SJCRH30 (cell line): ENCODE measurements around the gene ZNF136. TPM values are rescaled to one million over a fixed set of nuclear protein-coding genes. Genes with fewer than 3 reads are reported as not detected.

Experiments
- DNase-seq, 2 experiments: peaks; one replicate each; pipeline ENCODE4 v3.0.0-alpha.2; 2015 to 2020
- H3K27ac ChIP-seq: fragments of 250-450 bp; sonication (Bioruptor Pico); 2 replicates; pipeline ENCODE4 v1.5.1; 2020; ENCODE audit warnings: mild to moderate bottlenecking, moderate library complexity
- H3K27me3 ChIP-seq: fragments of 250-450 bp; sonication (Bioruptor Pico); 2 replicates; pipeline ENCODE4 v1.5.1; 2020; ENCODE audit warnings: mild to moderate bottlenecking, moderate library complexity
- H3K36me3 ChIP-seq: fragments of 250-450 bp; sonication (Bioruptor Pico); 2 replicates; pipeline ENCODE4 v1.5.1; 2020; ENCODE audit warnings: mild to moderate bottlenecking, moderate library complexity
- H3K4me1 ChIP-seq: fragments of 250-450 bp; sonication (Bioruptor Pico); 2 replicates; pipeline ENCODE4 v1.5.1; 2020; ENCODE audit warnings: mild to moderate bottlenecking, moderate library complexity
- H3K4me3 ChIP-seq: fragments of 250-450 bp; sonication (Bioruptor Pico); 2 replicates; pipeline ENCODE4 v1.5.1; 2020; ENCODE audit warnings: mild to moderate bottlenecking, moderate library complexity
- H3K9me3 ChIP-seq: fragments of 250-450 bp; sonication (Bioruptor Pico); replicated peaks from 2 replicates; pipeline ENCODE4 v1.5.1; 2020; ENCODE audit warnings: mild to moderate bottlenecking, moderate library complexity
- total RNA-seq: library from RNA; depleted of rRNA; stranded (reverse); fragments of >200 nt; shearing (Covaris generic); gene quantifications from 2 replicates; pipeline ENCODE4 v1.2.3, GENCODE V29; 2014; rRNA removed

Gene ZNF136
- total RNA-seq, 1 experiment from 2014 or later, result 21.7 TPM

DNA sequence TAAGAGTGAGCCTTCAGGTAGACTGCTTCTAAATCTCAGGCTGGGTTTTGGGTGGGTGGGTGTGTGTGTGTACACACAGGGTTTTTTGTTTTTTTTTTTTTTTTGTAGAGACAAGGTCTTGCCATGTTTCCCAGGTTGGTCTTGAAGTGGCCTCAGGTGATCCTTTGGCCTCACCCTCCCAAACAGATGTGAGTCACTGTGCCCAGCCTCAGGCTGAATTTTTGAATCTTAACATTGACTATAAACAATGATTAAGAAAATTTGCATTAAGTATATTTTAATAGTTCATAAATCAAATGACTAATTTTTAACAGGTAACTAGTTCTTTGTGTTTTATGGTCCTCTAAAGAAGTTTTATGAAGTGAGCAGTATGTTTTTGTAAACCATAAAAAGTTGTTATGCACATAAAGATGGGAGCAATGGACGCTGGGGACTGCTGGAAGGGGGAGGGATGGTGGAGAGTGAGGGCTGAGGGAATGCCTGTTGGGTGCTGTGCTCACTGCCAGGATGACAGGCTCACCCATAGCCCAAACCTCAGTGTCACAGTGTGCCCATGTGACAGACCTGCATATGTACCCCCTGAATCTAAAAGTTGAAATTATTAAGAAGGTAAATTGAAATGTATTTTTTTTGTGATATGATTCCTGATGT is 60.2 kb downstream of the ZNF136 start:
- no peaks in the 10 kb centered on the region for H3K36me3 ChIP-seq
- DNase-seq, result no peak
- H3K27ac ChIP-seq, result no peak overlapping the region
- no peaks in the 10 kb centered on the region for H3K4me1 ChIP-seq
- no peak overlapping the region for H3K4me3 ChIP-seq
- no peaks in the 10 kb centered on the region for H3K27me3 ChIP-seq
- no peaks in the 10 kb centered on the region; the same call in none of the 2 replicates for H3K9me3 ChIP-seq

DNA sequence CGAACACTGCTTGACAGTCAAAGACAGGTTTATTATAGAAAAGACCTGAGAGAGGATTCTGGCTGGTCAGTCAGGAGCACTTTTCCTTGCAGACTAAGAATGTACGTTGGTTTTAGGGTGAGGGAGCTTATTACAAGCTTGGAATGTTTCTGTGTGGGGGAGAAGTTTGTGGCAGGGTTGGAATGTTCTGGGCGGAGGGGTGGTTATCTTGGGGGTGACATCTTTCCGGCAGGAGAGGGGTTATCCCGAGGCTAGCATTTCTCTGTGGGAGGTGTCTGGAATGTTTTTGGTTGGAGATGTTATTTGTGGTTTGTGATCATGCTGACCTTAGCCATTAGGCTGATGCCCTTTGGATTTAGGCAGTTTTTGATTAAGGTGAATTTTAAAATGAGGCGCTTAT is 61.8 kb downstream of the ZNF136 start:
- Histone ChIP-seq H3K27me3 (no peaks in the 10 kb centered on the region), H3K4me1 (no peaks in the 10 kb centered on the region), H3K36me3 (no peaks in the 10 kb centered on the region), H3K4me3 (no peak overlapping the region), H3K27ac (no peak overlapping the region), H3K9me3 (peaks cover 2% of the 10 kb centered on the region; the same call in 1 of the 2 replicates)
- no peak for DNase-seq

DNA sequence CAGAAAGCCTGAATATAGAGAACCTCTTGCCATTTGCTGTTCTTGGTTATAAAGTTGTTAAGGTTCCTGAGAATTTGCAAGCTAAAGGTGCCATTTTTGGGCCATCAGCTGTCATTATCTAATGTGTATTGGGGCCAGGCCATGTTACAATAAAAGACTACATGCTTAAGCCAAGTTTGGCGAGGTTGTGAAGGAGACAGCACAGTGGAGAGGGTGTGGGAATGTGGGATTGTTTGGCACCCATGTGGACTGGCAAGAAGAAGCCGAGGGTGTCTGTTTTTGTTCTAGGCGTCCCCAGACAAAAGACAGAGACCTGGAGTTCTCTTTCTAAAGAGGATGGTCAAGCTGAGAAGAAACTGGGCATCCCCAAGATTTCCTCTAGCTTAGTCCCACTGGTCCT is 67.1 kb downstream of the ZNF136 start:
- no peak for DNase-seq
- Histone ChIP-seq H3K27me3 (no peaks in the 10 kb centered on the region), H3K36me3 (no peaks in the 10 kb centered on the region), H3K9me3 (peaks cover 5% of the 10 kb centered on the region; the same call in 1 of the 2 replicates), H3K4me1 (no peaks in the 10 kb centered on the region), H3K4me3 (no peak overlapping the region), H3K27ac (no peak overlapping the region)

DNA sequence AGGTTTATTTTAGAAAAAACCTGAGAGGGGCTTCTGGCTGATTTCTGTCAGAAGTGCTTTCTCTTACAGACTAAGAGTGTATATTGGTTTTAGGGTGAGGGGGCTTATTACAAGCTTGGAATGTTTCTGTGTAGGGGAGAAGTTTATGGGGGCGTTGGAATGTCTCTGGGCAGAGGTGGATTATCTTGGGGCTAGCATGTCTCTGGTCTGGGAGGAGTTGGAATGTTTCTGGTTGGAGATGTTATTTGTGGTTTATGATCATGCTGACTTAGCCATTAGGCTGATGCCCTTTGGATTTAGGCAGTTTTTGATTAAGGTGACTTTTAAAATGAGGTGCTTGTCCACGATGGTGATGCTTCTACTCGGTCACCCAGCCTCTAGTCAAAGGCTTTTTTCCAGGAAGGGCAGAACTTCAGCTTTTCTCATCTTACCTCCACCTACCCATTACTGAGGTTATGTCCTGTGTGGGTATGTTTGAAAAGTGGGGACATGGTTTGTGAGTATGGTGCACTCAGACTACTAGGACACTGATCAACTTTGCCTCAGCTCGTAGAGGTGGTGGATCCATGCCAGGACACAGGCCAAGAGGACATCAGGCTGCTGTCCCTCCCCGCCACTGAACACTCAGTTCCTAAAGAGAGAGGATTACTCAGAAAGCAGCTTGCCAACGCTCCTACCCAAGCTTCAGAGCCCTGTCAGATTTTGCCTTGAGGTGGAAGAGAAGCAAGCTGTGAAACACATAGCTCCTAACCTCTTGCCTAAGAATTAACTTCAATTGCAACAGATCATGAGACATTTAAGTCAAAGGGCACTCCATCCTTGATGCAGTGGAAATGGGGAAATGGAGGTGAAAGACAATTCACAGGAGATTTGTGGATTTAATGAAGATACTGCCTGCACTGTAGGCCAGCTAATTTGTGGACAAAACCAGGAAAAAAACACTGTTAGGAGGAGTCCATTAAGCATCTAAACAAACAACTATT is 68.1 kb downstream of the ZNF136 start:
- H3K27ac ChIP-seq, result no peak overlapping the region
- H3K27me3 ChIP-seq, result no peaks in the 10 kb centered on the region
- H3K36me3 ChIP-seq, result no peaks in the 10 kb centered on the region
- no peak overlapping the region for H3K4me3 ChIP-seq
- peaks cover 5% of the 10 kb centered on the region; the same call in 1 of the 2 replicates for H3K9me3 ChIP-seq
- no peak for DNase-seq
- H3K4me1 ChIP-seq, result no peaks in the 10 kb centered on the region

DNA sequence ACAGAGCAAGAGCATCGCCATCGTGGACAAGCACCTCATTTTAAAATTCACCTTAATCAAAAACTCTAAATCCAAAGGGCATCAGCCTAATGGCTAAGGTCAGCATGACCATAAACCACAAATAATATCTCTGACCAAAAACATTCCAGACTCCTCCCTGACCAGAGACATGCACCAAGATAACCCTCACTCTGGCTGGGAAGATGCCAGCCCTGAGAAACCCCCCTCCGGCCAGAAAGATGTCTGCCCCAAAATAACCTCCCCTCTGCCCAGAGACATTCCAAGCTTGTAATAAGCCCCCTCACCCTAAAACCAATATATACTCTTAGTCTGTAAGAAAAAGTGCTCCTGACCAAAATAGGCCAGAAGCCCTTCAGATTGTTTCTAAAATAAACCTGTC is 70.1 kb downstream of the ZNF136 start:
- H3K4me1 ChIP-seq, result no peaks in the 10 kb centered on the region
- peaks cover 5% of the 10 kb centered on the region; the same call in 1 of the 2 replicates for H3K9me3 ChIP-seq
- H3K27me3 ChIP-seq, result no peaks in the 10 kb centered on the region
- H3K4me3 ChIP-seq, result no peak overlapping the region
- H3K36me3 ChIP-seq, result no peaks in the 10 kb centered on the region; the same call in 1 of the 2 replicates
- no peak for DNase-seq
- no peak overlapping the region for H3K27ac ChIP-seq

DNA sequence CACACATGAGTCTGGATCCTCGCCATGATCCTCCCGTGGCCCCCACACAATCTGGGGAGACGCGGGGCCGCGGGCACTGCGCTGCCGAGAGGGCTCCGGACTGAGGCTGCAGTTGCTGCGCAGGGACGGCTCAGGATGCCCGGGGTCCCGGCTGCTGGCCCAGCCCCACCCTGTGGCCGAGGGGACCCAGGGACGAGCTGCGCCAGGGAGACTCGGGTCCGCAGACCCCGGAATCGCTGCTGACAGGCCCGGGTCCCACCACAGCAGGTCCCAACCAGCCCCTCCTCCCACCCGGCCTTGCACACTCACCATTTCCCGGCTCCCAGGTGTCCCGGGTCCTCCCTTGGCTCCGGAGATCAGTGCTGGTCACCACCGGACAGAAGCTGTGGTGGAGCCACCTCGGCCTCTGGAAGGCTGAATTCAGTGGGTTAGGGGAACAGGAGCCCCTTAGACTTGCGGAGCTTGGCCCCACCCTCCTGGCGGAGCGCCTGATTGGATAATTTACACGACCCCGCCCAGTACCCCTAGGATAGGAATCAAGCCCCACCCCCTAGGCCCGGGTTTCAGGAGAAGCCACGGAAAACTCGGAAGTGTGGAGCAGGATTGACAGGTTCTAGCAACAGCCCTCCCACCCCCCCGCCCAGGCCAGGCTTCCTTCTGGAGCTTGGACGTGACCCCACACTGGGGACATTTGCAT is 74.4 kb downstream of the ZNF136 start:
- Histone ChIP-seq H3K9me3 (no peaks in the 10 kb centered on the region; the same call in 1 of the 2 replicates), H3K27me3 (no peaks in the 10 kb centered on the region), H3K4me3 (no peak overlapping the region), H3K36me3 (no peaks in the 10 kb centered on the region; the same call in 1 of the 2 replicates), H3K27ac (no peak overlapping the region), H3K4me1 (no peaks in the 10 kb centered on the region)
- DNase-seq, result no peak

Other genes with a start within 250 kb of the ZNF136 start
- gene ZNF700, start 238.0 kb upstream of the ZNF136 start, total RNA-seq, result 16.2 and 19.6 TPM in 2 replicates
- gene ZNF763, start 198.1 kb upstream of the ZNF136 start, total RNA-seq, result 0.40 and 0.51 TPM in 2 replicates
- 7.8 and 8.0 TPM in 2 replicates for gene ZNF433, start 127.4 kb upstream of the ZNF136 start, total RNA-seq
- gene ZNF878, start 110.1 kb upstream of the ZNF136 start, total RNA-seq, result 4.9 and 5.5 TPM in 2 replicates
- gene ZNF844, start 98.4 kb upstream of the ZNF136 start, total RNA-seq, result 13.4 and 15.4 TPM in 2 replicates
- 6.9 and 9.2 TPM in 2 replicates for gene ZNF20, start 22.7 kb upstream of the ZNF136 start, total RNA-seq
- 25.7 and 26.0 TPM in 2 replicates for gene ZNF625, start 6.4 kb upstream of the ZNF136 start, total RNA-seq
- 8.6 and 8.7 TPM in 2 replicates for gene ZNF44, start 131.8 kb downstream of the ZNF136 start, total RNA-seq
- 2.4 and 3.6 TPM in 2 replicates for gene ZNF563, start 170.5 kb downstream of the ZNF136 start, total RNA-seq
- 4.7 and 5.4 TPM in 2 replicates for gene ZNF442, start 202.6 kb downstream of the ZNF136 start, total RNA-seq
- 7.5 and 8.0 TPM in 2 replicates for gene ZNF799, start 238.2 kb downstream of the ZNF136 start, total RNA-seq